Effector memory CD4-positive, alpha-beta T cell (primary cell): ENCODE data around the gene PUM1.

ENCODE experiments used
- DNase-seq, 3 donors: peaks; one replicate each; pipeline ENCODE4 v3.0.0-alpha.2; 2020
- H3K27ac ChIP-seq: 2 replicates; pipeline ENCODE4 v1.7.0; 2013; ENCODE audit warnings: mild to moderate bottlenecking, low read length, moderate library complexity; ENCODE audit not compliant: insufficient read depth, poor library complexity, severe bottlenecking
- H3K27me3 ChIP-seq: replicated peaks from 2 replicates; pipeline ENCODE4 v1.7.0; 2013; ENCODE audit warnings: mild to moderate bottlenecking, low read length; ENCODE audit not compliant: insufficient read depth, control insufficient read depth, poor library complexity, severe bottlenecking
- H3K36me3 ChIP-seq: 2 replicates; pipeline ENCODE4 v1.7.0; 2013; ENCODE audit warnings: mild to moderate bottlenecking, low read length, moderate library complexity; ENCODE audit not compliant: control insufficient read depth, insufficient read depth
- H3K4me1 ChIP-seq: 2 replicates; pipeline ENCODE4 v1.7.0; 2013; ENCODE audit warnings: low read length, mild to moderate bottlenecking; ENCODE audit not compliant: control insufficient read depth, insufficient read depth, poor library complexity, severe bottlenecking
- H3K4me3 ChIP-seq: 2 replicates; pipeline ENCODE4 v1.7.0; 2013; ENCODE audit warnings: low read length, low read depth, mild to moderate bottlenecking; ENCODE audit not compliant: insufficient read depth, poor library complexity, severe bottlenecking
- H3K9me3 ChIP-seq: 2 replicates; pipeline ENCODE4 v1.7.0; 2013; ENCODE audit warnings: mild to moderate bottlenecking, low read length, moderate library complexity; ENCODE audit not compliant: control insufficient read depth

PUM1 gene

DNA sequence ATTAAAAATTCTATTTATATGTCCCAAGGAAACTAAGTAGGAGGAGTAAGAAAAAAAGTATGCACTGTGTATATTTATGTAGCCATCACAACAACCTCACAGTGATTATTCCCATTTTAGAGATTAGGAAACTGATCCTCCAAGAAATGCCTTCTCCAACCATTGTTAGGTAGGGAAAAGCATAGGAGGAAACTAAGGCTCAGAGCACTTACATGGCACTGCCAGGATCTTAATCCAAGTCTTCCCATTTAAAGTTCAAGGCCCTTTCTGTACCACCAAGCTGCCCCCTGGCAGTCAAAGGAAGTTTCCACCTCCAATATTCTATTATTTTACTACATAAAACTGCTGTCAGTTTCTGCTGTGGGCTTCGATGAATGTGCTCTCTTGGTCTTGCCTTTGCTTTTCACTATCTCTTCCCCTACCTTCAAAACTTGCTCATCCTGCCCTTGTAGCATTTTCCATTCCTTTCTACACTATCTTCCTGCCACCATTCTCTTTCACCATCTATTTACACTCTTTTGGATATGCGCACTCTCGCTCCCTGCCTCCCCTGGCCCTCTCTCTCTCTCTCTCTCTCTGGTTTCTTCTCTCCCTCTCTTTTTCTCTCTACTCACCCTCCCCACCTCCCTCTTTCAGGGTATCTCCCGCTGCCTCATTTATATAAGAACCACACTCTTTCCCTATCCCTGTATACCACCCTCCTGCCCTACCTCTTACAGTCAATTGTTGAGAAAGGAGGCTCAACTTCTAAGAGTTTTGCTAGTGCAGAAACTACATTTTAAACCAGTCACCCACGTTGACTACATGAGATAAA is 34.0 kb downstream of the PUM1 start:
- no peaks in the 10 kb centered on the region for H3K9me3 ChIP-seq
- no peaks in the 10 kb centered on the region for H3K36me3 ChIP-seq
- H3K27ac ChIP-seq: no peak overlapping the region
- H3K27me3 ChIP-seq: no peaks in the 10 kb centered on the region
- H3K4me3 ChIP-seq: no peak overlapping the region
- no peak for DNase-seq
- H3K4me1 ChIP-seq: no peaks in the 10 kb centered on the region

DNA sequence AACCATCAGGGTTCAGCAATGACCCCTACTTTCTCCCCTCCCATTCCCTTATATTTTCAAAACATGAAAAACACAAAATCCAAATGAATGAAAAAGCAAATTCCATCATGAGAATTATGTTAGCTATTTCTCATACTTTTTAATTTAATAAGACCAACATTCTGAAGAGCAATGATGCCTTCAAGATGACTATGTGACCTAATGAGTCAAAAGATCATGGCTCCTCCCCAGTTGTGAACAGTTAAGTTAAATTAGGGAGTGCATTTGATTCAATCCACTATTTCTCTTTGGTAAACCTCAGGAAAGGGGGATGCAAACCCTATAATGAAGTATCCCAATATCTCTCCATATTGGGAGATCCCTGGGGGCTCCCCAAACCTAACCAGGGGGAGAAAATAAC is 36.5 kb downstream of the PUM1 start:
- no peaks in the 10 kb centered on the region for H3K4me1 ChIP-seq

DNA sequence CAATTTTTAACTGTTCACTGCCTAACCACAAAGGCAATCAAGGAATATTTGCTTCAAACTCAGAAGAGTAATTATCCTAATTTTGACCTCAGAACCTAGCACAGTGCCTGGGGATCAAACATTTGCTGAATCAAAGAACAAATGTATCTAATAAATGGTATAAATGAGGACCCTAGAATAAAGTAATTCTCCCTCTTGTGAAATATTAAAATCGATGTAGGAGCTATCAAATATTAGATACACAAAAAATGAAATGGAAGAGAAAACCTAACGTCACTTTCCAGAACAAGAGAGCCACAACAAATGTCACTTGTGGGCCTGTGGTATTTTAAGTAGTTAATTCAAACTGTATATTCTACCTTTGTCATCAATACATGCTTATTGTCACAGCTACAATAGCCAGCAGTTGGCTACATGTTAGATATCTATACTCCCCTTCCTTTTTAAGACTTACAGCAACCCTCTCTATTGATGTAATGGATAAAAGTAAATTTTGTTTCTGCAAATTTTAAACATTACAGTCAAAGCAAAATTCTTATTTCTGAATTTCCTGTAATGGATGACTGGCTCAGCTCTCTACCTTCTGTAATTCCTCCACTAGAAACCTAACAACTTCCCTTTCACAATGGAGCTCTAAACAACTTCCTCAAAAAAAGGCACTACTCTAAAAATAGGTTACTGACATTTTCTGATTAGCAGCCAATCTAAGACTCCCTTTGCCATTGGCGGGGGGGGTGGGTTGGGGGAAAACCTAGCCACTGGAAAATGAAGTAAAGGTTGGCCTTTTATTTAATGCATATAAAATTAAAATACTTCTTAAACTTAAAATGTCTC is 37.6 kb downstream of the PUM1 start:
- H3K9me3 ChIP-seq: no peaks in the 10 kb centered on the region
- H3K27ac ChIP-seq: no peak overlapping the region
- no peaks in the 10 kb centered on the region for H3K27me3 ChIP-seq
- DNase-seq: no peak
- no peaks in the 10 kb centered on the region for H3K36me3 ChIP-seq
- no peaks in the 10 kb centered on the region for H3K4me1 ChIP-seq
- no peak overlapping the region for H3K4me3 ChIP-seq

More for the DNA sequence above, 36.5 kb downstream of the PUM1 start:
- H3K27me3 ChIP-seq: no peaks in the 10 kb centered on the region
- H3K9me3 ChIP-seq: no peaks in the 10 kb centered on the region
- no peak for DNase-seq
- H3K4me3 ChIP-seq: no peak overlapping the region
- H3K27ac ChIP-seq: no peak overlapping the region
- H3K36me3 ChIP-seq: no peaks in the 10 kb centered on the region

DNA sequence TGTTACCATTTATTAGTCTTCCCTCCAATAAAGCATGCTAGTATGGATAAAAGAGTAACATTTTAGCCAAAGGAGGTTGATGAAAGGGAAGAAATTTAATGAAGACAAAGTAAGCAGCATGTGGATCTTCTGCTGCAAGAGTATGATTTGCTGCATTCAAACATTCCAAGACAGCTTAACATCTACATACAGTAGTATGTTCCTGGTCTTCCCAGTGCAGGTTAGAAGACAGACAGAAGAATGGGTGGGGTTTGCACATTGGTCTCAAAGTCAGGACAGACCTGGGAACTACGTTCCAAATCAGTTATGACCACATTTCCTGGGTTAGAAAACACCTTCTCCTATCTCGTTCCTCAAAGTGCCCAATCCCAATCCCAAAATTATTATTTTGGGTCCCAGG is 43.3 kb downstream of the PUM1 start:
- Histone ChIP-seq H3K4me3 (no peak overlapping the region), H3K36me3 (no peaks in the 10 kb centered on the region), H3K27ac (no peak overlapping the region), H3K4me1 (peaks cover 20% of the 10 kb centered on the region), H3K9me3 (no peaks in the 10 kb centered on the region), H3K27me3 (no peaks in the 10 kb centered on the region)
- DNase-seq: no peak

DNA sequence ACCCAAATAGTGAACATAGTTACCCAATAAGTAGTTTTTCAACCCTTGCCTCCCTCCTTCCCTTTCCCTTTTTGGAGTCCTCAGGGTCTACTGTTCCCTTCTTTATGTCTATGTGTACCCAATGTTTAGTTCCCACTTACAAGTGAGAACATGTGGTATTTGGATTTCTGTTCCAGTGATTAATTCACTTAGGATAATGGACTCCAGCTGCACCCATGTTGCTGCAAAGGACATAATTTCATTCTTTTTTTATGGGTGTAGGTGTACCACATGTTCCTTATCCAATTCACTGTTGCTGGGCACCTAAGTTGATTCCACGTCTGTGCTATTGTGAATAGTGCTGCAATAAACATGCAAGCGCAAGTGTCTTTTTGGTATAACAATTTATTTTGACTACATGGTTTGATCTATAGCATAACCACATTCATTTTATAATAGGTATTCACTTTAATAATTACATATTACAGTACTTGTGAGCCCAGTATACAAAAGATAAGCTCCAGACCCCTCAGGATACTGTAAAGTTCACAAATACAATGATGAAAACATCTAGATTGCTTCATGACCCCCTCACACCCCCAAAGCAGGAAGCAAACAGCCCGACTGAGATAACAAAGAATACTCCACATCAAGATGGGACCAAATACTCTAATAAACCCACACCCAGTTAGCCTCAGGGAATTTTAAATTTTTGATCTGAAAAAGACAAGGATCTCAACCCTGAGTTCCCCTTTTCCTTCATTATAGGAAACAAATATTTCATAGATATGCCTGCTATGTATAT is 45.3 kb downstream of the PUM1 start:
- H3K4me3 ChIP-seq: no peak overlapping the region
- no peak overlapping the region for H3K27ac ChIP-seq
- H3K36me3 ChIP-seq: no peaks in the 10 kb centered on the region

DNA sequence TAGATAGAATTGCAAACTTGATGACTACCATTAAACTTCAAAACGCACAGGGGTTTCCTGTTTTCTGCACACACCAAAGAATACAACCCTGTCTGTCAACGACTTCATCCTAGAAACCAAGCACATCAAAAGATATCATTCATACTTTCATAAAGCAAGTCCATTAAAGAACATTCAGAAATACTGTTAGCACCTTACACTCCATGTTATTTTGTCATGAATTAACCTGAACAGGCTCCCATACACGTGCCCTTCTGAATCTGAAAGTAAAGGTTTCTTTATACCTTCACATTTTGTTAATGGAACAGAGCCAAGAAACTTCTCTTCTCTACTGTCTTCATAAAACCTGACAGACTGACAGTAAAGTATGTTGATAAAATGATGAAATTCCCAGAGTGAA is 46.1 kb downstream of the PUM1 start:
- Histone ChIP-seq H3K27me3 (no peaks in the 10 kb centered on the region), H3K4me3 (no peak overlapping the region), H3K4me1 (peaks cover 20% of the 10 kb centered on the region), H3K27ac (no peak overlapping the region), H3K36me3 (no peaks in the 10 kb centered on the region), H3K9me3 (no peaks in the 10 kb centered on the region)
- no peak for DNase-seq

More for the DNA sequence above, 45.3 kb downstream of the PUM1 start:
- H3K9me3 ChIP-seq: no peaks in the 10 kb centered on the region
- H3K4me1 ChIP-seq: peaks cover 20% of the 10 kb centered on the region
- H3K27me3 ChIP-seq: no peaks in the 10 kb centered on the region
- DNase-seq: no peak

DNA sequence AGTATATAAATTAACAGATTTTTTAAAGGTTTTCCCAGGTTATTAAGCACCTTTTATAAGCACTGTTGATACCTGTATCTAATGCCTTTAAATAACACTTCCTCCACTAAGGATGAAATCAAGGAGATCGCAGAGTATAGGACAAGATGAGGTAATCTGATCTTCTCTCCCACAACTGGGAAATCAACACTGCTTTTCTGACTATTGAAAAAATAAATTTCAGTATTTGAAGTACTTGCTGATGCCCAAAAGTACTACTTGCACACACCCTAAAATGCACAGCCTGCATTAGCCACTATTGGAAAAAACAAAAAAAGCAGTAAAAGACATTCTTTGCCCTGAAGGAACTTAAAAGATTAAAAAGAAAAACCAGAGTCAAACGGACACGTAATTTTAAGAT is 48.6 kb downstream of the PUM1 start:
- Histone ChIP-seq H3K4me1 (peaks cover 20% of the 10 kb centered on the region), H3K27me3 (no peaks in the 10 kb centered on the region), H3K9me3 (no peaks in the 10 kb centered on the region), H3K27ac (no peak overlapping the region), H3K4me3 (no peak overlapping the region), H3K36me3 (no peaks in the 10 kb centered on the region)
- DNase-seq: no peak

DNA sequence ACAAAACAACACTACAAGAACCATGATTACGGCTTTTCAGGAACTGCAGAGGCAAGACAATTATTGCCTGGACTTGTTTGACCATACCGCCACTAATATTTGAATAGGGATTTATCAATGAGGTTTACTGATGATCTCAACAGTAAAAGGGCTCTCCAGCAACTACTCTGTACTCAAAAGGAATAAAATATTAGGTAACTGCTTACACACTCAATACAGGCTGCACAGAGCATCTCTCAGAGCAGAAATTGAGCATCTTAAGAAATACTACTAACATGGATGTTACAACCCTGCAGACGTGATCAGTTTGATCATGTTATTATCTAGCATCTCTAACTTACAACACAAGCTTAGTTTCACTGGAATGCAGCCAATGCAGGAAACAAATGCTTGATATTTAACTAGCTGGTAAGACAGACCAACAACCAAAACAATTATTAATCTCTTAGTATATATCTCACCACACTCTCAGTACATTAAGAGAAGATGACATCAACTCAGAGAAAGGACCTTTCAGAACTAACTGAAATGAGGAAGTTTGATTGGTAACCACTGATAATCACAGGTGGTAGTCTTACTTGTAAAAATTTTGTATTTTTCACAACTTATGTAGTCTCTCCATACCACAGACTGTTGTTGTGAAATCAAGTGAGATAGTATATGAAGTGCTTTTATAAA is 52.2 kb downstream of the PUM1 start:
- no peak overlapping the region for H3K27ac ChIP-seq
- no peak overlapping the region for H3K4me3 ChIP-seq
- no peaks in the 10 kb centered on the region for H3K27me3 ChIP-seq
- H3K9me3 ChIP-seq: no peaks in the 10 kb centered on the region
- DNase-seq: no peak
- H3K36me3 ChIP-seq: no peaks in the 10 kb centered on the region
- peaks cover 13% of the 10 kb centered on the region for H3K4me1 ChIP-seq

DNA sequence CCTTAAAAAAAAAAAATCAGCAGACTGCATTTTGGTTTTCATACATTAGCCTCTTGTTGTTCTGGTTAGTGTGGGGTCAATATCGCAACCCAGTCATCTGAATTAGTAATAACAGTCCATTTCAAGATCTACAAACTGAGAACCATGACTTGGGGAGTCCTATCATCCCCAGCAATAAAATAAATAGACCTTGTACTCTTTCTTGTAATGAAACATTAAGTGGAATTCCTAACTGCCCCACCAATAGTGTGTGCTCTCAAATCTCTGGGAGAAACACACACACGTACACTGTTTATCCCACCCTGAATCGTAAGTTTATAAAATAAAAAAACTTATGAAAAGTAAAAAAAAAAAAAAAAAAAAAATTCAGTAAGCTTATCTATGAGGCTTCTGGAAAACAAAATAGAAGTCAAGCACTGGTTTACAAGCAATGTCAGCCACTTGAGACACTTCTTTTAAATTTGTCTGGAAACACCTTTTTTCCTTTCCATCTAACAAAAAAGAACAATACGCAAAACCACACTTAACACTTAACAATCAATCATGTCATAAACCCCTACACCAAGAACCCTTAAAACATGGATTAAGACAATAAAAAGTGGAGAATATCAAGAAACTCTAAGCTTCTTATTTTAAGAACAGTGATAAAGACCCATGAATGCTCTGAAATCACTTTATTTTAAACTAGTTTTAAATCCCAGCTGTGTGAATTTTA is 53.1 kb downstream of the PUM1 start:
- DNase-seq: no peak
- Histone ChIP-seq H3K9me3 (no peaks in the 10 kb centered on the region), H3K36me3 (no peaks in the 10 kb centered on the region), H3K27me3 (no peaks in the 10 kb centered on the region), H3K4me3 (no peak overlapping the region), H3K27ac (no peak overlapping the region), H3K4me1 (peaks cover 13% of the 10 kb centered on the region)
